Stimulated activated CD8-positive, alpha-beta memory T cell treated with anti-CD3 and anti-CD28 coated beads, Interleukin-7, amount 100 ng/mL, for 4 hours (primary cell): ENCODE results near the gene MINDY4B.

Source experiments
- DNase-seq, 2 donors: peaks; one replicate each; pipeline ENCODE4 v3.0.0-alpha.2; 2020; ENCODE audit warnings: low read depth in 2 of 2

The MINDY4B gene

DNA sequence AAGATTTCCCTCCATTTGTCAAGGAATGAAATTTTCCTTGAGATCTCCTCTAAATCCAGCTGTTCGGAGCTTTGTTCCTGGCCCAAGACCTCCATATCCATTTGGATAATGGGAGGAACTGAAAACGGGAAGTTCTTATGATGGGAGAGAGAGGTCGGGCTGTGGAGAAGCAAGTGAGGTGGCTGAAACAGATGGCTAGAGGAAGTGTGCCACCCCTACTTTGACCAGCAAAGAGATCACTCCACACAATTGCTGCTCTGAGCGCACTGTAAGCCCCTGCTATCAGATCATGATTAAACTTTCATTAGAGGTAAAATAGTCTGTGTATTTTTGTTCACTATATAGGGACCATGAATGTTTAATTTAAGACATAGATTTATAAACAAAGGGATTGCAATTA is at the start of gene MINDY4B:
MINDY4B (minus strand) TSS at position 101 of the 400 bp plus-strand sequence; CDS start at position 101, 0 bp downstream.
- no peak for DNase-seq

DNA sequence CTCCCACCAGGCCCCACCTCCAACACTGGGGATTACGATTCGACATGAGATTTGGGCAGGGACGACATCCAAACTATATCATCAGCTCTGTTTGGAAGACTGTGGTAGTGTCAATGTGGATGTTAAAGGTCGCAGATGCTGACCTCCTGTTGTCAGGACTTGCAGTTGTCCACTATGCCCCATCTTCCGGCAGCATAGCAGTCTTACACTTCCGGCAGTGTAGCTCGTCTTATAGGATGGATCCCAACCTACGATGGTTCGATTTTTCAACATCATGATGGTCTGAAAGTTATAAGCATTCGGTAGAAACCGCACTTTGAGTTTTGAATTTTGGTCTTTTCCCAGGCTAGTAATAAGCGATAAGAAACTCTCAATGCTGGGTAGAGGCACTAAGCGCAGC is 46.7 kb upstream of the MINDY4B start:
- DNase-seq = no peak

DNA sequence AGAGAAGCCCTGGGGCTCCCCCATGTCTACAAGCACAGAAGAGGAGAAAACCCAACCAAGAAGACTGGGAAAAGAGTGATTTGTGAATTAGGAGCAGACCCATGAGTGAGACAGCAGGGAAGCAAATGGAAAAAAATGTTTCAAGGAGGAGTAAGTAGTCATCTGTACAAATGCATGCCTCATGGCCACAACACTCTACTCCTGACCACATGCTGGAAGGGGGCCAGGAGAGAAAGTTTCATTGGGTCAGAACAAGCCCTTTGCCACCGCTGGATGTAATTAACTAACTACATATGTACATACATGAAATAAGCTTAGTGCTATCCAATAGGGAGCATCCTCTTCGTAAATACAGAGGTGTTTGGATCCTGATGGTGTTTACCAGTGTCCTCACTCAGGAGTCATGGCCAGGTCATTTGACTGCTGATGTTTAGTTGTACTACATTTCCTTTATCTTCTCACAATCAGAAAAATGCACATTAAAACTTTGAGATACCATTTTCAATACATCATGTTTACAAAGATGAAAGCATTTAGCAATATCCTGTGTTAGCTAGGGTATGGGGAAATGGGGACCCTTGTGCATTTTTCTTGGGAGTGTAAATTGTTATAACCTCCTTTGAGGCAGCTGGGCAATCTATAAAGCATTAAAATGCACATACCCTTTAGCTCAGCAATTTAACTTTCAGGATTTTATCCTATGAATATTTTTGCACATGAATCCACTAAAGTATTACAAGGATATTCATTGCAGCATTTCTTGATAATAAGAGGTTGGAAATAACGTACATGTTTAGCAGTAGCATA is 40.2 kb upstream of the MINDY4B start:
- no peak for DNase-seq

DNA sequence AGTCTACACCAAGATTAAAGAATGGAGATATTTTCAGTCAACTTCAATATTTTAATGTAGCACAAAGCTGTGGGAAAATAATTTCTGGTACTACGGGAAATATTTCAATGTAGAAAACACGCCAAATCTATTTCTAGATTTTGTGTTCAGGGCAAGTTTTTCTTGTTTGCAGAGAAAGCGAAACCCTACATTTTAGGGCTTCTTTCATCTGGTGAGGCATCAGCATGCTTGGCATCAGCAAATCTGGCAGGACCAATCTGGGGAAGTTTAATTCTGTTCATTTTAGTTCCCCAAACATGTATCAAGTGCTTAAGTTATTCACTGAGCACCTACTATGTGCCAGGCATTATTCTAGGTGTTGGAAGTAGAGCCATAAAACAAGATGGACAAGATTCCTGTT is 37.0 kb upstream of the MINDY4B start:
- DNase-seq = no peak

DNA sequence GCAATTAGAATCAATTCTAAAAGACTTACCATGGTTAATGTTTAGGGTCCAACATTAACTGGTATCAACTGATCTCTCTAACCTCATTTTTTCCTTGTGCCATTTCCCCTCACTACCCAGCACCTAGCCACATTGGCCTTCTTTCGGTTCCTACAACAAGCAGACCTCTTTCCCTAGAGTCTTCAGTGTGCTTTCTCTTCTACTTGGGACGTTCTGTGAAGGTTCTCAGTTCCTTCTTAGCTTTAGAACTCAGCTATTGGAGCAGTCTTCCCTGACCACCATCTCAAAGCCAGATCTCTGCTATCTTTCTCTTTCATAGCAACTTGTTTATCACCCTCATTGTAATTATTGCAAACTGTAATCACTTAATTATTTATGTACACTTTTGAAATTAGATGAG is 31.5 kb upstream of the MINDY4B start:
- DNase-seq = no peak

DNA sequence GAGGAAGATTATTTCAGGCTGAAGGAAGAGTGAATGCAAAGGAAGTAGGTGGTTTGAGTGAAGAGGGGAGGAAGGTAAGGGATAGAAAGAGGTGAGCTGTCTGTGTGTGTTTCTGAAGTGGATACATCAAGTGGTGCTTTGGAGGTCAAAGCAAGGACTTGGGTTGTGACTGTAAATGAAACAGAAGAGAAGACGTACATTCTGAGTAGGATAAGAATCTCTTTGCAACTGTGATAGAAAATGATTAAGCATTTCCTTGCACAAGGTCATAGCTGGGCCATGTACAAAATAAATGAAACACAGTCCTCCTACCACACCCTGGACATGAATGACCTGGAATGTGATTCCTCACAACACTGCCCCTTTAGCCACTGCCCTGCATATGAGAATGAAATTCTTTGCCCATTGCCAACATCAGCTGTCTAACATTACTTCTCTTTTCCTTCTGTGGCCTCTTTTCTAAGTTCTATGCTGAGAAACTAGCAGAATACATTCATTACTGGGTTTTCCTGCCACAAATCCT is 28.3 kb upstream of the MINDY4B start:
- no peak for DNase-seq

DNA sequence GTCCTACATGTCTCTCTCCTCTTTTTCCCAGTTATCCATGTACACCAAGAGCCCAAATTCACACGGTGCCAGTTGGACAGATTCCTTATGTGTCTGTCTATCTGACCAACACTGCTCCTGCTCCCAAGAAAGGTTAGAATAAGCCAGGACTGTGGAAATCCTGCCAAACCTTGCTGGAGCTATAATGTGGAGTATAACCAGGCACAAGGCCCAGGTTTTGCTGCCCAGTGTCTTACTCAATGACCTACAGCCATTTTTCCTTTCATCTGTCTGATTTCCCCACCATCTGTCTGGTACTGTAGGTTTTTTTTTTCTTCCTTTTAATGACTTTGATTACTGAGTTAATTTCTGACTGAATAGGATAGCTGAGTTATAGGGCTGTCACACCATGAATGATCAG is 26.5 kb upstream of the MINDY4B start:
- DNase-seq = no peak

DNA sequence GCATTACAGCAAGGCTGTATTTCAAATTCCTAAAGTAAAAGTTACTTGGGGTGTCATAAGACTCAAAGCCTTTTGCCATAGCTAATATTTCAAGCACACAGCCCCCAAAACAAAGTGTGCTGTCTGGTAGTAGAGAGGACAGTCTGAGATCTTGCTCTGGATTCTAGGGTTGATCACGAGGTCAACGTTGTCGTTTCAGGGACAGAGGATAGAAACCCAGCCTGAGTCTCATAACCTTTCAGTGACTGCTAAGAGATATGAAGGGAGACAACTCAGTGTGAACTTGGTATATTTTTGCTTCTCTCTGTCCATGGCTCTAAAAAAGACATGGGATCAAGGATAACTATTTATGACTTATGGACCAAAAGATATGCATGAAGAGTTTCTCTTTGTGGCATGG is 25.6 kb upstream of the MINDY4B start:
- DNase-seq = no peak

DNA sequence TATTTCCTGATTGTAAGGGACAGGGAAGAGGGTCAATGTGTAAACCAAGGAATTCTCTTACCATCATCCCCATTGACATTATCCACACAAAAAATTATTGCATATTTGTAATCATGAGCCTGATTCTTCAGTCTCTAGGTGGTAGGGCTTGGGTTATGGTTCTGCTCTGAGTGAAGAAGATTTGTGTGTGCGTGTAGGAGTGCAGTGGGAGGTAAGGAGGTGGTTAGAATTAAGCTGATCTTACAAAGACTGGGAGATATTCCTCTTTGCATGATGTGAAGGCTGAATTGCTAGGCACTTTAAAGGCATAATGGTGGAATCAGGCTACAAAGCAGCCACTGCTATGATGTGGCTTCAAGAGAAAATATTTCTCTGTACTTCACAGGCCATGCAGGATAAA is 23.0 kb upstream of the MINDY4B start:
- DNase-seq = no peak

DNA sequence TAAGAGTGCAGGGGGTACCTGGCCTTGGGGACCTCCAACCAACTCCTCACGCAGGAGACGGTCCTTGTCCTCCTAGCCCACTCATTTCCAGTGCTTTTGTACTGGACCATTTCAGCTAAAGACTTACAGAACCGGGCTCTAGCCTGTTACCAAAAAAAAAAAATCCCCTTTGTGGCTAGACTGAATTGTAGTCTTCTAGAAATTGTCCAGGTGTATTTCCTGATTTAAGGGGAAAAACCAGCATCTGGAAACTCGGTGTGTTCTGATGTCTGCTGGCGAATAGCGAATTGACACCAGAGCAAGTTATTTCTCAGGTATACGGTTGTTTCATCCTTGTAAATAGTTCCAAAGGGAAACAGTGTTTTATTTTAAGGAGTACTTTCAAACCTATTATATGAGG is 21.1 kb upstream of the MINDY4B start:
- DNase-seq = no peak

DNA sequence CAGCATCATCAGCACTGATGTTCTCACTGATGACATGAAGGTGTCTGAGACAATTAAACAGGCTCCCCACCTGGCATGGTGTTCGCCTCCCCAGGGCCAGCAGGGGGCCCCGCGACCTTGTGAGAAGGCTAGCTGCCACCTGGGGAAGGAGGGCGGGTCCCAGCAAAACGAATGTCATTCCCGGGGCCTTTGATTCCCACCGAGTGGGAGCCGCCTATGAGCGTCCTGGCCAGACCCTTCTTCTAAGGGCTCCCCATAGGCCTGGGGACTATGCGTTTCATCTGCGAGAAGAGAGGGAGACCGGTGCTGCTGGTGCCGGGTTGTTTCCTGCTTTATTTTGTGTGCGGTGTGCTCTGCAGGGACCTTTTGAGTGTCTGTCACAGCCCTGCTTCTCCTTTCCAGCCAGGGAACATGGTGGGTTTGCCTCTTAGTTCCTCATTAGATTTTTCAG is 20.5 kb upstream of the MINDY4B start:
- DNase-seq = peak in 1 of 2 donors; percentile 26

DNA sequence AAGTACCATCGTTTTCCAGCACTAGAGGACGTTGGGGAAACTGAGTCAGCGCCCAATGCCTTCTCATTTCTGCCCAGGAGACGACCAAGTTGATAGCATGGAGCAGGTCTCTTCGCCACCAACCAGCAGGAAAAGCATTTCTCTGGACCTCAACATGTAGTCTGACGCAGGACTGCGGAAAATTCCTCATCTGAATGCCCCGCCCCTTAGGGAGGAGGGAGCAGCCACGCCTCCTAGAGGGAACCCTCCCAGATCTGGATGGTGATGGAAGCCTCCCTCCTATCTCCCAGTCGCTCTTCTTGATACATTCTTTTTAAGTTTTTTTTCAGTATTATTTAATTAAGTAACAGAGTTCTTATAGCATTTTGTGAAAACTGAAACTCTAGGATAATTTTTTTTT is 17.4 kb upstream of the MINDY4B start:
- DNase-seq = no peak

DNA sequence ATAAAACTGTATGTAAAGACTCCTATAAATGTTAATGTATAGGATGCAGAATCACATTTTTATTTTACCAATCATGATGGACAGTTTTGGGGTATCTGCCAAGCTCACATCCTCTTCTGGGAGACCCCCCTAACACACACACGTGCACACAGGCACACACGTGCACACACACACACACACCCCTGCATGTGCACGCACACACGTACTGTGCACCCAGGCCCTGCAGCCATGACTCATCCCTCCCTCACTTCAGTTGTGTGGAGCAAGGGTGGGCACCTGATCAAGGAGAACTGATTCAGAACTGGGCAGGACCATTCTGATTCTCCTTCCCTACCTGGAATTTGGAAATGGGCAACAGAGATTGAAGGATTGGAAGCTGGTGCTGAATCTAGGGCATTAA is 16.0 kb upstream of the MINDY4B start:
- DNase-seq = no peak

DNA sequence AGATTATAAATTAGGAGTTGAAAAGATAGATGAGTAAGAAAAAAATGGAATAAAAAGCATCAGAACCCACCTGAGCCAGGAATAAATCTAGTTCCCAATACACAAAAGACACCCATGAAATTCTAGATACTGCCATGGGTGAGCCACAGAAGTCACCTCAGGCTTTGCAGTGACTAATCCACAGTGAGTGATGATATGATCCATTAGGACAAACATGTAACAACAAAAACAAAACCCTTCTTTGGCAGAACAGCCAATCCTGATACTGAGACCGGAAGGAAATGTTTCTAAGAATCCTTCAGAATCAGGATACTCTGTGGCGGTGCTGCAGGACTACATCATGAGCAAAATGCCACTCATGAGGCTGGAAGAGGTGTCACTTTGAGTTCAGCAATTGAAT is 15.0 kb upstream of the MINDY4B start:
- DNase-seq = no peak

DNA sequence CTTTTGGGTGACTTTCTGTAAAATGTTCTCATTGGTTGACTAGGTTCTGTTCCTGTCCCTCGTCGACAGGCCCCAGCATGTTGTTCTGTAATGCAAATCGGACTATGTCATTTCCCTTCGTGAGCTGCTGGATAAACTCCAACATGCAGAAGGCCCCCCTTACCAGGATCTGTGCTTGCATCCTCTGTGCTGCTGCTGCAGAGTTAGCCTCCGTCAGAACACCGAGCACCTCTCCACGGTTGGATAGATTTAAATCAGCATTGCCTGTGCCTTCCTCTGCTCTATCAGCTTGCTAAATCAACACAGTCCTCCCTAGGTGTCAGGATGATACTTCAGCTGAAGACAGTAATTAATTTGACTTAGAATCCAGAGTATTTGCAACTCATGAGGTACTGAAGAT is 12.7 kb upstream of the MINDY4B start:
- no peak for DNase-seq

DNA sequence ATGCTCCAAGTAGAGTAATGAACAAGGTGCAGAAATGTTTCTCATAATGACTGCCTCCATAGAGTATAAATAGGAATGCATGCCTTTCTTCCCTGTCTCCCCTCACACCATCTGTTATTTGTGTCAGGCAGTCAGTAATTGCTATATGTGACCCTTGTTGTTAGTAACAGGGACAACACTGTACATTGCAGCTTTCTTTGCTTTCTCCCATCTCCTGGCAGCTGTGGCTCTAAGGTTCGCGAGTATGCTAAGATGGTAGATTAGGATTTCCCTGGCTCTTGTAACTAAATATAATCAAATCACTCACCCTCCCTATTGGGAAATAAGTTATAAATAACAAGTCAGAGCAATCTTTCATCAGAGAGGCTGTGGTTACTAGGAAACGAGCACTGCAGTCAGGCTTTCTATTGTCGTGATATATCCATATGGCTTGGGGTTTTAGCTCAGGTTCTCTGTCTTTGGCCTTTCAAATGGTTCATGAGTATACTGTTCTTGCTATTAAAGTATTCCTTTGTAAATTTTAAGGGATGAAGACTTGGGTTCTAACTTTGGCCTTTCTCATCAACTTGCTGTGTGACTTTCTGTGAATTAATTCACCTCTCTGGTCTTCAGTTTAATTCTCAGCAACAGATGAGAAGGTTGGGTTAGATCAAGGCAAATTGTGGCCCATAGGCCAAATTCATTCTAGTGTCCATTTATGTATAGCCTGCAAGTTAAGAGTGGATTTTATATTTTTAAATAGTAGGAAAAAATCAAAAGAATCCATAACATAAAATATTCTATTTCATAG is 8.1 kb upstream of the MINDY4B start:
- no peak for DNase-seq

DNA sequence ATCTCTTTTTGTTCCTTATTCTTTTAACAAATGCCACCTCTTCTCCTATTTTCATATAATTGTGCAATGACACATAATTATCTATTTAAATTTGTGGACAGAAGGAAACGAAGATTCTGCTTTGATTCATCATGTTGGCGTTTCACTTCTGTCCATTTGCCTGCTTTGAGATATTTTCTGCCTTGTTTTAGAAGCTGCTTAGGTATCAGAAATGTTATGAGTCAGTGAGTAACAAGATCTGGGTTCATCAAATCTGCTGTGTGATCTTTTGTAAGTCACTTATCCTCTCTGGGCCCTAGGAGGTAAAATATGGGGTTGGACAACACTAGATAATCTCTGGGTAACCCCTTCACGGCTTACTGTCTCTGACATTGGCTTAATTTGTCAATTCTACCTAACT is 7.3 kb upstream of the MINDY4B start:
- DNase-seq = no peak

DNA sequence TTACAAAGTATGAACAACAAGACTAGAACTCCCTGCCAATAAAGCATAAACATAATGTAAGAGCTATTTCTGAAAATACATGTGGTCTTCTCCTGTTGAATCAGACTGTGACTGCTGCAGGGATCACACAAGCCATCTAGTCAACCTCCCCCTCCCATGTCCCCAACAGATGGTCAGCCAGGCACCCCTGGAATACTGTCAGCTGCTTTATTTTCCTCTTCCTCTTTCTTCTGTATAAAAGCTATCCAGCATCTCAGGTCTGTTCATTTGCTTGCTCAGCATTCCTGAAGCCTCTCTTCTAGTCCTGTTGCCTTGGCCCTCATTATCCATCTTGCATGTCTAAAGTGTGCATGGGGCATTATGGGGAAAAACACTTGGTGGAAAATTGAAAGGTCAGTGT is 6.5 kb upstream of the MINDY4B start:
- DNase-seq = no peak

DNA sequence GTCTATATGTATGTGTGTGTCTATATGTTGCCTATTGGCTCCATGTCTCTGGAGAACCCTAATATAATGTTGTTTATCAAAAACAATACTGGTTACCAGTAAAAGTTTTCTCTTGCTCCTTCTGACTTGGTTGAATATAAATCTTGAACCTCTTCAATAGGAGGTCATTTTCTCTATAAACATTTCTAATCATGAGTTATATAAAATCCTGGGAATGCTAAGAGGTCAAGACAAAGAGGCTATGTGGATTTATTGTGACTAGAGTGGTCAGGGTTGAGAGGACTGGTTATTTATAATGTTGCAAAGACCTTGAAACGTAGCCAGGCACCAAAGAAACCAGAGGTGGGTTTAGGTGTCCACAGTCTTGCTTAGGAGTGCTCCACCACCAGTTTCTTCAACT is 1.2 kb upstream of the MINDY4B start:
- no peak for DNase-seq

DNA sequence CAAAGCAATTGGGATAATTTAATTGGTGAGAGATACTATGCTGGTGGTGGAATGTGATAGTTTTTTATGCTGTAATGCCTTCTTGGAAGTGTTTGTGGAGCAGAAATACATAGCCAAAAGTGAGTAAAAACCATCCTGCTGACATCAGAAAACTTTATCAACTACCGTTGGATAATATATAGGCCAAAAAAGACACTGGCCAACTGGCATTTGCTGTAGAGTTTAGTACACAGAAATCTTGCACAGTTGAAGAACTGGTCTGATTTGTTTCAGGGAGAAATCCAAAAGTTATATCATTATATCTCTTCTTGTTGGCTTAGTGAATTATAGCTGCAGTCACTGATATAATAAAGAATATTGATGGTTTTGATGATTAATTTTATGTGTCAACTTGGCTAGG is 507 bp upstream of the MINDY4B start:
- no peak for DNase-seq

DNA sequence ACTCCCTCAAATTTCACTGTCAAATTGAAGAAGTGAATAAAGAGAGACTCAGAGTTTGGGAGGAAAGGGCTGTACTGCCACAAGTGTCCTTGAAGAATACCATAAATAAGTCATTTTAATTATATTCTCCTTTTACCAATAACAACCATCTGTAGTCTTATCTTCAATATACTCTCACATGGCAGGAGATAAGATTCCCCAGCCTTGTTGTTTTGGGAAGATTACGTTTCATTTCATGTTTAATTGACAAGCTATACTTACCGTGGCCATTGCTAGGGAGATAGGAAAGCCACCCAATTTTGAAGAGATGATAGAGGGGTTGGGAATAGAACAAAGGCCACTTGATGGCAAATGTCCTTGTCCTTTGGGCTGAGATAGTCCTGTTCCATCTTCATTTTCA is 2.3 kb downstream of the MINDY4B start:
- no peak for DNase-seq

DNA sequence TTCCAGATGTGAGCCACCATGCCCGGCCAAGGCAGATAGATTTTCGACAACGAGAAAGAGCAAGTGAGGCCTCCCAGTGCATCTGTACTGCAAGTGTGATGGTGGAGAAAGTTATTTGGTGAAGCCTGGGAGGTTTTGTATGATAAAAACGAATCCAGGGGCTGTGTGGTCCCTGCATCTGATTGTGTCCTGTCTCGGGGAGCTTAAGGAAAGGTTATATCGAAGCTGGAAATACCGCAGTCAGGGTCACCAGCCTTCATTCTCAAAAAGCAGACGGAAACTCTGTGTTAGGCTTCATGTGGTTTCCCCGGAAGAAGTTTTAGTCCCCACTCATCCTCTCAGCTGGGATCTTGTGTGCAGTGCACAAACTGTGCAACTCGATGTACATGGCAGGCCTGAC is 3.4 kb downstream of the MINDY4B start:
- DNase-seq = no peak

DNA sequence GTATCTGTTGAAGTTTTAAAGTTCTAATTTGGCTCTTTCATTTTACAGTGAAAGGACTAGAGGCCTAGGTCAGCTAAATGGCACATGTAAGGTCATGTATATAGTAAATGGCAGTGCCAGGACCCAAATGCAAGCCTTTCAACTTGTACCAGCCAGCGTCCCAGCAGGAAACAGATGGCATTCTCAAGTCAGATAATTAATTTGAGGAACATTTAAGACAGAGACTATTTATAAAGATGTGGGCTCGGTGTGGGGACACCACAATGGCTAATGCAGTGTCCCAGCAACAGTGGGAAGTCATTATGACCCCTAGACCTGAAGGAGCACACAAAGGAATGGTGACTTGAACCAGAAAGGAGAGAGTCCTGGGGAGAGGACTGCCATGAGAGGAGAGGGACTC is 6.1 kb downstream of the MINDY4B start:
- no peak for DNase-seq
